ENCODE results near the gene NFATC1. TPM values are rescaled to one million over a fixed set of nuclear protein-coding genes. Genes with fewer than 3 reads are reported as not detected.

NFATC1 gene
- total RNA-seq, 1 donor from 2014 or later = 52.6 TPM

DNA sequence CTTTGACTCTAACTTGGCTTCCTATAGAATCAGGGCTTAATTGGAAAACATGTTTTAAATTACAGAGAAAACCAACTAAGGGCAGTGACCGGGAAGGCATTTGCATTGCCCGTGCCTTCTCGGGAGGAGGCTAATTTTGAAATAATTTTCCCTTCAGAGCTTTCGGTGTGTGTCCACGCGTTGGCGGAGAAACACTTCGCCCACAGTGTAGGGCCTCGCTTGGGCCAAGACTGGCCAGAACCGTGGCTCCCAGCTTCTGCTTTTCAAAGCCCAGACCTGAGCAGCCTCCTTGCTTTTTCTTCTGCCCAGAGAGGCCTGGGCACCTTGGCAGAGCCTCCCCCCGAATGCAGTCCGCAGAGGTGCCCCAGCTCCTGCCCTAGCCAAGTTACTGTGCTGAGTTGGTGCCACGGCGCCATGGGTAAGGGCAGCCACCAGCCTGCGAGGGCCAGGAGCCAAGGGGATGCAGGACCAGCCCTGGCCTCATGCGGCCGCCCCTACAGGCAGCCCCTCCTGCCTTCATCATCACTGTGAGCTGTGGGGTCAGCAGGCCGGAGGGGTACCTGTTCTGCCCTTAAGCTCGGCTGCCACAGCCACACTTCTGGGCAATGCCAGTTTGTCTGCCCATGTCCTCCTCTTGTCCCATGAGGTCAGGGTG is 57.4 kb downstream of the NFATC1 start:
- Mint-ChIP-seq H3K27me3 (no peaks in the 10 kb centered on the region), H3K4me1 (peaks cover 2% of the 10 kb centered on the region), H3K27ac (peak overlapping the region; percentile 46), H3K9me3 (no peaks in the 10 kb centered on the region), H3K4me3 (no peak overlapping the region), H3K36me3 (ENCODE audit: low read depth) (peaks cover 71% of the 10 kb centered on the region)
- ChIA-PET CTCF (no interaction called here), POLR2A (interaction anchor here (0.7 kb wide), 1 partner anchor 172 kb away, joined by 3 read pairs; no protein-coding TSS in a partner anchor)
- intact Hi-C loops (cut with micrococcal nuclease) = no loop called here
- TF ChIP-seq, protein P1, sequence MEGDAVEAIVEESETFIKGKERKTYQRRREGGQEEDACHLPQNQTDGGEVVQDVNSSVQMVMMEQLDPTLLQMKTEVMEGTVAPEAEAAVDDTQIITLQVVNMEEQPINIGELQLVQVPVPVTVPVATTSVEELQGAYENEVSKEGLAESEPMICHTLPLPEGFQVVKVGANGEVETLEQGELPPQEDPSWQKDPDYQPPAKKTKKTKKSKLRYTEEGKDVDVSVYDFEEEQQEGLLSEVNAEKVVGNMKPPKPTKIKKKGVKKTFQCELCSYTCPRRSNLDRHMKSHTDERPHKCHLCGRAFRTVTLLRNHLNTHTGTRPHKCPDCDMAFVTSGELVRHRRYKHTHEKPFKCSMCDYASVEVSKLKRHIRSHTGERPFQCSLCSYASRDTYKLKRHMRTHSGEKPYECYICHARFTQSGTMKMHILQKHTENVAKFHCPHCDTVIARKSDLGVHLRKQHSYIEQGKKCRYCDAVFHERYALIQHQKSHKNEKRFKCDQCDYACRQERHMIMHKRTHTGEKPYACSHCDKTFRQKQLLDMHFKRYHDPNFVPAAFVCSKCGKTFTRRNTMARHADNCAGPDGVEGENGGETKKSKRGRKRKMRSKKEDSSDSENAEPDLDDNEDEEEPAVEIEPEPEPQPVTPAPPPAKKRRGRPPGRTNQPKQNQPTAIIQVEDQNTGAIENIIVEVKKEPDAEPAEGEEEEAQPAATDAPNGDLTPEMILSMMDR (IDR thresholded peaks at IDR 0.05) = no peak
- DNase-seq = no peak
- ATAC-seq (ENCODE audit: low read depth) = no peak

DNA sequence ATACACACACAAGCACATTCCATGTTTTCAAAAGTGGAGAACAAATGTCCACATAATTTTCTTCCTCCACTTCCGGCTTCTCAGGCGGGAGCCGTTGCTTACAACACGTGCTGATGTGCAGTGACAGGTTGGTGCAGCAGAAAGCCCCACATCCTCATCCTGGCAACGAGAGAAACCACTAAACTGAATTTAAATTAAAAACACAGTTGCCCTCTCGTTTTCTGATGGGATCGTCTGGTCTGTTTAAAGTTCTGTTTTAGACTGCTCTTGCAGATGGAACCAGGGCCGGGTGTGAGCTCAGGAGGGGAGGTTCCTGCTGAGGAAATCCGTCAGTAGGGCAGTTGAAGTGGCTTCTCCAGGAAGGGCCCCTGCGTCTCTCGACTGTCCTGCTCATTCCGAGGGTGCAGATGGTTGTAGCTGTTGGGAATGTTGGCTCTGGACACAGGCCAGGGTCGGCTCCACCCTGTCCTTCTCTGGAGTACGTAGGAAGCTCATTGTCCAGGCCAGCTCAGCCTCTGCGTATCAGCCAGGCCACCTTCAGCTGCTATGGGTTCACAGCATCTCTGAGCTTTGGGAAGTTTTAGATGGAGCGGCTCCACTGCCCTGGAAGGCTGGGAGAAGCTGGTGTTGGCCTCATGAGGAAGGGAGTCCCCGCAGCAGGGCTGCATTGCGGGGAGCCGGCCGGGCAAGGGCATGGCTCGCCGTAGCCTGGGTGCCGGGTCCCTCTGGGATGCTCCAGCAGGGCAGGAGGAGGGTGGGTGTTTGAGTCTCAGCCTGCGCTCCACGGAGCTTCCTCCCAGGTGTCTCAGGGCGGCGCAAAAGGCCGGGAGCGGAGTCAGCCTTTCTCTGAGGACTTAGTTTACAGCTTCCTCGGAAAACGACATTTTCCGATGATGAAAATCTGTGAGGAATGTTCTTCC is 58.3 kb downstream of the NFATC1 start:
- Mint-ChIP-seq H3K36me3 (ENCODE audit: low read depth) (peaks cover 68% of the 10 kb centered on the region), H3K4me3 (no peak overlapping the region), H3K27ac (peak overlapping the region; percentile 46), H3K9me3 (no peaks in the 10 kb centered on the region), H3K4me1 (peaks cover 4% of the 10 kb centered on the region), H3K27me3 (no peaks in the 10 kb centered on the region)
- ChIA-PET CTCF (interaction anchor here (0.8 to 1.2 kb wide), 2 partner anchors 11 to 58 kb away, joined by 3 read pairs; no protein-coding TSS in a partner anchor), POLR2A (interaction anchor here (0.8 to 1.1 kb wide), 2 partner anchors 49 to 52 kb away, joined by 3 to 5 read pairs; no protein-coding TSS in a partner anchor)
- intact Hi-C loops (cut with micrococcal nuclease) = no loop called here
- DNase-seq (no peak), ATAC-seq (ENCODE audit: low read depth) (no peak)
- TF ChIP-seq, protein P1 (IDR thresholded peaks at IDR 0.05) = no peak

DNA sequence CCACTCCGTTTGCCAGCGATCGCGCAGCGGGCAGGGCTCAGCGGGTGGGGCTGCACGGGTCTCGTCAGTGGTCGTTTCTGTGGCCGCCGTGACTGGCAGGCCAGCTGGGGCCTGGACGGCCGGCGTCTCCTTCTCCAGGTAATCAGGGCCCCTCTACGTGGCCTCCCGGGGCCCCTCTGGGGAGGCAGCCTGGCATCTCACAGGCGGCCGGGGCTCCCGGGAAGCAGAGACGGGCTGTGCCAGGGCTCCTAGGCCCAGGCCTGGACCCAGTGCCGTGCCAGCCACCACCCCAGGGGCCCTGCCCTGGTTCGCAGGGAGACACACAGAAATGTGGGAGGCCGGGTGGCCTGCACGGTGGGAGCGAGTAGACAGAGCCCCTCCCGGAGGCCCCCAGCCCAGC is 59.5 kb downstream of the NFATC1 start:
- CTCF ChIA-PET = interaction anchor here (0.8 to 1.2 kb wide), 2 partner anchors 12 to 59 kb away, joined by 3 read pairs; no protein-coding TSS in a partner anchor
- no peak overlapping the region for H3K27ac Mint-ChIP-seq

DNA sequence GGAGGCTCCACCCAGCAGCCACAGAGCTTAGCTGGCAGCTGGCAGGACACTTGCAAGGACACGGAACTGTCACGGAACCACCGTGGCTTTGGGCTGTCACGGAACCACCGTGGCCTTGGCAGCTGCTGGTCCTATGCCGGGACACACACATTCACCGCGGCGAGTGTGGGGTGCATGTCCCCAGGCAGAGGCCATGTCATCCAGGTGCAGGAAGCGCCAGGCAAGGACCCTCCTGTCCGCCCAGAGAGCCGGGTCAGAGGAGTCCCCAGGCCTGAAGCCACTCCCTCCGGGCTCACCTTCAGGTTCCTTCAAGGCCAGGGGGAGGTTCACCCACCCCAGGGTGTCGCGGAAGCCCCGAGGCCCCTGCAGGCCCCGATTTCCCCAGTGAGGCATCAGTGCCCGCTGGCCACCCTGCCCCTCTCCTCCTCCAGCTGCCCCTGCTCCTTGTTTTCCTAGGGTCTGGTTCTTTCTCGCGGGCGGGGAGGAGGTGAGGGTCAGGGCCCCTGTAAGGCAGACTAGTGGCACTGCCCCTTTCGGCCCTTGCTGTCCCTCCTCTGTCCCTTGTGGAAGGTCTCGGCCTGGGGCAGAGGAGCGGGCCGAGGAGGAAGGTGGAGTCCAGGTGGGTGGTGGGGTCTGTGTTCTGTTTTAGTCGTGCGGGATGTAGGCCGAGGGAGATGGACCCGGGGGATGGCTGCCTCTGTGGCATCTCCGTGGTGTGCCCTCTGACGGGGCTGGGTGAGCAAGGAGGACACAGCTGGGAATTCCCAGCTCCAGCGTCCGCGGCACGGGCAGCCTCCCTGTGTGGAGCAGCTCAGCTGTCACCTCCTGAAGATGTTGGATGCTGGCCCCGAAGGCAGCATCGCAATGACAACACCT is 60.6 kb downstream of the NFATC1 start:
- Mint-ChIP-seq H3K4me1 (peaks cover 27% of the 10 kb centered on the region), H3K27ac (peak overlapping the region; percentile 50), H3K9me3 (no peaks in the 10 kb centered on the region), H3K4me3 (no peak overlapping the region), H3K27me3 (no peaks in the 10 kb centered on the region), H3K36me3 (ENCODE audit: low read depth) (peaks cover 57% of the 10 kb centered on the region)
- intact Hi-C loops (cut with micrococcal nuclease) = no loop called here
- TF ChIP-seq, protein P1 (IDR thresholded peaks at IDR 0.05) = no peak
- ATAC-seq (ENCODE audit: low read depth) (no peak), DNase-seq (no peak)
- ChIA-PET CTCF (no interaction called here), POLR2A (no interaction called here)

More for the DNA sequence above, 59.5 kb downstream of the NFATC1 start:
- Mint-ChIP-seq H3K36me3 (ENCODE audit: low read depth) (peaks cover 65% of the 10 kb centered on the region), H3K9me3 (no peaks in the 10 kb centered on the region), H3K27me3 (no peaks in the 10 kb centered on the region), H3K4me1 (peaks cover 16% of the 10 kb centered on the region), H3K4me3 (no peak overlapping the region)
- DNase-seq (no peak), ATAC-seq (ENCODE audit: low read depth) (no peak)
- TF ChIP-seq, protein P1 (IDR thresholded peaks at IDR 0.05) = no peak
- intact Hi-C loops (cut with micrococcal nuclease) = no loop called here
- POLR2A ChIA-PET = interaction anchor here (0.5 kb wide), 1 partner anchor 13 kb away, joined by 3 read pairs; no protein-coding TSS in a partner anchor

All from activated B cell treated with CpG ODN at 0.5 μM for 24 hours (primary cell).